ENCODE data around the gene ADGRB2.

DNA sequence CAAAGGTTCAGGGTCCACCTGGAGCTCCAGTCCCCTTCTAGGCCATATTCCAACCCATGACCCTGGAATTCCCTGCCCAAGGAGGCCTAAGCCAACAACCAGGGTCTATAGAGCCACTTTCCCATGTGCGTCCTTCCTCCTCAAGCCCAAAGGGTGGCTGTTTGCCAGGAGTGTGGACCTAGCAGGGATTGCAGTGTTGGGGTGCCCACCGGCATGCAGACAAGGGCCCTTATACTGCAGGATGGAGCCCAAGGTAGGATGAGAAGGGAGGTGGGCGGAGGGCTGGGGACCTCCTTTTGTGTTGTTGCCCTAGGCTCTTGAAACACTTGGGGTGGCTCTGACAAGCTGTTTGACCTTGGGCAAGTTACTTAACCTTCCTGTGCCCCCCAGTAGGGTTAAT lies 19.7 kb upstream of the ADGRB2 start:
- TF ChIP-seq, protein P1, sequence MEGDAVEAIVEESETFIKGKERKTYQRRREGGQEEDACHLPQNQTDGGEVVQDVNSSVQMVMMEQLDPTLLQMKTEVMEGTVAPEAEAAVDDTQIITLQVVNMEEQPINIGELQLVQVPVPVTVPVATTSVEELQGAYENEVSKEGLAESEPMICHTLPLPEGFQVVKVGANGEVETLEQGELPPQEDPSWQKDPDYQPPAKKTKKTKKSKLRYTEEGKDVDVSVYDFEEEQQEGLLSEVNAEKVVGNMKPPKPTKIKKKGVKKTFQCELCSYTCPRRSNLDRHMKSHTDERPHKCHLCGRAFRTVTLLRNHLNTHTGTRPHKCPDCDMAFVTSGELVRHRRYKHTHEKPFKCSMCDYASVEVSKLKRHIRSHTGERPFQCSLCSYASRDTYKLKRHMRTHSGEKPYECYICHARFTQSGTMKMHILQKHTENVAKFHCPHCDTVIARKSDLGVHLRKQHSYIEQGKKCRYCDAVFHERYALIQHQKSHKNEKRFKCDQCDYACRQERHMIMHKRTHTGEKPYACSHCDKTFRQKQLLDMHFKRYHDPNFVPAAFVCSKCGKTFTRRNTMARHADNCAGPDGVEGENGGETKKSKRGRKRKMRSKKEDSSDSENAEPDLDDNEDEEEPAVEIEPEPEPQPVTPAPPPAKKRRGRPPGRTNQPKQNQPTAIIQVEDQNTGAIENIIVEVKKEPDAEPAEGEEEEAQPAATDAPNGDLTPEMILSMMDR (IDR thresholded peaks at IDR 0.05): no peak
- TF ChIP-seq POLR2A (IDR thresholded peaks at IDR 0.05): no peak
